CD14-positive monocyte (primary cell): ENCODE data around the gene KCNJ4. TPM values are rescaled to one million over a fixed set of nuclear protein-coding genes. Genes with fewer than 3 reads are reported as not detected.

Experiments
- DNase-seq, 3 donors: peaks; one replicate each; pipeline ENCODE4 v3.0.0-alpha.2; 2011 to 2022
- H2AFZ ChIP-seq: 2 replicates; pipeline ENCODE4 v1.6.0; 2012; ENCODE audit warnings: mild to moderate bottlenecking, low read depth, low read length, inconsistent platforms; ENCODE audit not compliant: insufficient read depth, poor library complexity, severe bottlenecking
- H3K27ac ChIP-seq, 2 donors: 1 replicate in 1 of 2; 2 replicates in 1 of 2; pipeline ENCODE4 v1.5.1; 2012 to 2013; ENCODE audit warnings: low read length in 2 of 2, control low read depth in 1 of 2, inconsistent platforms in 1 of 2, low read depth in 1 of 2, mild to moderate bottlenecking in 1 of 2
- H3K27me3 ChIP-seq, 2 donors: one replicate each; pipeline versions ENCODE4 v1.6.0 to v1.6.1; 2011 to 2013; ENCODE audit warnings: low read length in 2 of 2; ENCODE audit not compliant: control insufficient read depth in 2 of 2, insufficient read depth in 2 of 2
- H3K36me3 ChIP-seq, 2 donors: replicated peaks in 1 of 2; 1 replicate in 1 of 2; 2 replicates in 1 of 2; pipeline versions ENCODE4 v1.5.1 to v1.6.1; 2012 to 2013; ENCODE audit warnings: low read length in 2 of 2, control low read depth in 1 of 2, inconsistent platforms in 1 of 2, mild to moderate bottlenecking in 1 of 2; ENCODE audit not compliant: insufficient read depth in 2 of 2, control insufficient read depth in 1 of 2
- H3K4me1 ChIP-seq, 2 donors: 1 replicate in 1 of 2; 2 replicates in 1 of 2; pipeline versions ENCODE4 v1.5.1 to v1.6.1; 2012 to 2013; ENCODE audit warnings: low read length in 2 of 2, control low read depth in 1 of 2, inconsistent platforms in 1 of 2, mild to moderate bottlenecking in 1 of 2, moderate library complexity in 1 of 2; ENCODE audit not compliant: insufficient read depth in 2 of 2, control insufficient read depth in 1 of 2
- H3K4me2 ChIP-seq: replicated peaks from 2 replicates; pipeline ENCODE3; 2012; ENCODE audit warnings: low read length, moderate library complexity, mild to moderate bottlenecking; ENCODE audit not compliant: poor library complexity, severe bottlenecking; ENCODE audit errors: extremely low read depth
- H3K4me3 ChIP-seq, 3 experiments: fragments of 200-600 bp in 1 of 3; sonication (generic) in 1 of 3; replicated peaks in 1 of 3; 1 replicate in 2 of 3; 2 replicates in 1 of 3; pipeline ENCODE4 v1.5.1; 2011 to 2013; ENCODE audit warnings: low read length in 3 of 3, mild to moderate bottlenecking in 3 of 3, control low read depth in 2 of 3, low read depth in 2 of 3, inconsistent platforms in 1 of 3, moderate library complexity in 1 of 3
- H3K79me2 ChIP-seq: 2 replicates; pipeline ENCODE4 v1.6.0; 2012; ENCODE audit warnings: mild to moderate bottlenecking, control low read depth, inconsistent platforms, low read length, moderate library complexity; ENCODE audit not compliant: insufficient read depth
- H3K9ac ChIP-seq: 2 replicates; pipeline ENCODE4 v1.6.0; 2017; ENCODE audit warnings: low read length, mild to moderate bottlenecking; ENCODE audit not compliant: insufficient read depth, poor library complexity, severe bottlenecking
- H3K9me3 ChIP-seq, 2 donors: replicated peaks in 1 of 2; 1 replicate in 1 of 2; 2 replicates in 1 of 2; pipeline versions ENCODE4 v1.5.1 to v1.6.1; 2012 to 2013; ENCODE audit warnings: low read length in 2 of 2, control low read depth in 1 of 2; ENCODE audit not compliant: control insufficient read depth in 1 of 2, insufficient read depth in 1 of 2
- H4K20me1 ChIP-seq: 2 replicates; pipeline ENCODE4 v1.6.0; 2012; ENCODE audit warnings: mild to moderate bottlenecking, low read length, control low read depth, moderate library complexity; ENCODE audit not compliant: insufficient read depth
- H3K27ac Mint-ChIP-seq, 7 donors: one replicate each; pipeline ENCODE4 v1.8.0; 2020; ENCODE audit warnings: mild to moderate bottlenecking in 7 of 7, mixed read lengths in 7 of 7, moderate library complexity in 6 of 7, inconsistent platforms in 2 of 7
- H3K27me3 Mint-ChIP-seq, 3 donors: one replicate each; pipeline ENCODE4 v1.8.0; 2021 to 2022; ENCODE audit warnings: low read depth in 3 of 3, mild to moderate bottlenecking in 3 of 3, mixed read lengths in 3 of 3, moderate library complexity in 3 of 3, inconsistent platforms in 1 of 3
- H3K36me3 Mint-ChIP-seq, 2 donors: one replicate each; pipeline ENCODE4 v1.8.0; 2020; ENCODE audit warnings: mixed read lengths in 2 of 2, inconsistent platforms in 1 of 2, mild to moderate bottlenecking in 1 of 2
- H3K4me1 Mint-ChIP-seq: one replicate; pipeline ENCODE4 v1.8.0; 2020; ENCODE audit warnings: mild to moderate bottlenecking, mixed read lengths
- H3K4me3 Mint-ChIP-seq, 2 donors: one replicate each; pipeline ENCODE4 v1.8.0; 2020; ENCODE audit warnings: mild to moderate bottlenecking in 2 of 2, mixed read lengths in 2 of 2, moderate library complexity in 1 of 2
- H3K9me3 Mint-ChIP-seq, 7 donors: one replicate each; pipeline ENCODE4 v1.8.0; 2020 to 2022; ENCODE audit warnings: mixed read lengths in 7 of 7, mild to moderate bottlenecking in 6 of 7, moderate library complexity in 6 of 7, inconsistent platforms in 2 of 7
- whole genome bisulfite sequencing: methylation state at CpG from one replicate; pipeline ENCODE4 v1.1.5; 2013; ENCODE audit warnings: missing lambda C conversion rate; ENCODE audit not compliant: insufficient coverage; 5-methylcytosine and 5-hydroxymethylcytosine counted together
- intact Hi-C, 2 donors: fragments of 100-400 bp; cut with micrococcal nuclease; formaldehyde crosslinking; loops; one replicate each; pipeline versions ENCODE4 v1.15.0 to v1.15.1; 2023
- polyA plus RNA-seq, 3 donors: library from polyadenylated mRNA; depleted of rRNA in 1 of 3; unstranded in 2 of 3; stranded (reverse) in 1 of 3; fragments of 300-500 nt in 2 of 3; fragments of >200 nt in 1 of 3; fragmentation: Illumina TruSeq in 2 of 3; gene quantifications; 1 replicate in 2 of 3; 2 replicates in 1 of 3; pipeline ENCODE4 v1.2.3, GENCODE V29; 2012 to 2021
- TF ChIP-seq, protein P1 (sequence below): fragments of 200-600 bp; IDR thresholded peaks from one replicate; pipeline ENCODE4 v1.8.0; 2022; ENCODE audit warnings: antibody characterized with exemption, mild to moderate bottlenecking

KCNJ4 gene
- polyA plus RNA-seq, 3 donors, result not detected

DNA sequence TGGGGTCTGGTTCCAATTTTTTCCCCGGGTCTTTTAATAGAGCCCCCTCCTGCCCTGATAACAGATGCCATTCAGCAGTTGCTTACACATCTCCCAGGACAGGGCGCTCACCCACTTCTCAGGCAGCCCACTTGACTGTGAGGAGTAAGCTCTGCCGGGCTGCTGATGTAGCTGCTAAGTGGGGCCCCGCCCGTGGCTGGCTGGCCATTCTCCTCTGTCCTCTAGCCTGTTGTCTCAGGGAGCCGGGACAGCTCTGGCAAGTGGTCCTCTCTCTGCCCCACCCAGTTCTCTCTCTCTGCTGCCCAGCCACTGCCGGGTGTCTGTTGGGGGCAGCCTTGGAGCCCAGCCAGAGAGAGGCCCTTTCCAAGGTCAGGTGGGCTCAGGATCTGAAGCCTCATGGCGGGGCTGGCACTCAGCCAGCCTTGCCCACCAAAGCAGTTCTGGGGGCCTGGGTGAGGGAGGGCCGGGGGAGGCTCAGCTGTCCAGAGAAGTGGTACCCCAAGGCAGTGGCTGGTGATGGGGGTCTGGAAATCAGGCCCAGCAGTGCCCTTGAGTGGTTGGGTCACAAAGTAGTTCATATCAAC, 8.9 kb downstream of the KCNJ4 start:
- Mint-ChIP-seq H3K36me3 (no peaks in the 10 kb centered on the region), H3K4me3 (no peak overlapping the region), H3K4me1 (no peaks in the 10 kb centered on the region), H3K27ac (no peak overlapping the region), H3K27me3 (peaks cover 24 to 55% (median 48%) of the 10 kb centered on the region in 3 donors), H3K9me3 (no peaks in the 10 kb centered on the region)
- Histone ChIP-seq H3K79me2 (no peaks in the 10 kb centered on the region), H4K20me1 (no peaks in the 10 kb centered on the region), H3K27me3 (peaks cover 0 to 23% of the 10 kb centered on the region in 2 donors), H3K36me3 (no peaks in the 10 kb centered on the region), H3K9me3 (no peaks in the 10 kb centered on the region), H3K27ac (no peak overlapping the region), H2AFZ (no peak overlapping the region), H3K4me3 (no peak overlapping the region), H3K4me2 (no peak overlapping the region), H3K9ac (no peak overlapping the region), H3K4me1 (no peaks in the 10 kb centered on the region)
- no peak for DNase-seq
- TF ChIP-seq, protein P1, sequence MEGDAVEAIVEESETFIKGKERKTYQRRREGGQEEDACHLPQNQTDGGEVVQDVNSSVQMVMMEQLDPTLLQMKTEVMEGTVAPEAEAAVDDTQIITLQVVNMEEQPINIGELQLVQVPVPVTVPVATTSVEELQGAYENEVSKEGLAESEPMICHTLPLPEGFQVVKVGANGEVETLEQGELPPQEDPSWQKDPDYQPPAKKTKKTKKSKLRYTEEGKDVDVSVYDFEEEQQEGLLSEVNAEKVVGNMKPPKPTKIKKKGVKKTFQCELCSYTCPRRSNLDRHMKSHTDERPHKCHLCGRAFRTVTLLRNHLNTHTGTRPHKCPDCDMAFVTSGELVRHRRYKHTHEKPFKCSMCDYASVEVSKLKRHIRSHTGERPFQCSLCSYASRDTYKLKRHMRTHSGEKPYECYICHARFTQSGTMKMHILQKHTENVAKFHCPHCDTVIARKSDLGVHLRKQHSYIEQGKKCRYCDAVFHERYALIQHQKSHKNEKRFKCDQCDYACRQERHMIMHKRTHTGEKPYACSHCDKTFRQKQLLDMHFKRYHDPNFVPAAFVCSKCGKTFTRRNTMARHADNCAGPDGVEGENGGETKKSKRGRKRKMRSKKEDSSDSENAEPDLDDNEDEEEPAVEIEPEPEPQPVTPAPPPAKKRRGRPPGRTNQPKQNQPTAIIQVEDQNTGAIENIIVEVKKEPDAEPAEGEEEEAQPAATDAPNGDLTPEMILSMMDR, result no peak
- WGBS, result 95% methylated on average over 4 of the region's 9 CpGs
- intact Hi-C loops, result no loop called here

GRCh38 chr22:38444783-38445182, 10.2 kb downstream of the KCNJ4 start:
- intact Hi-C loops, result no loop called here
- no peak overlapping the region for H3K27ac Mint-ChIP-seq
- Histone ChIP-seq H3K4me1 (no peaks in the 10 kb centered on the region), H3K9me3 (no peaks in the 10 kb centered on the region), H3K27ac (no peak overlapping the region), H2AFZ (no peak overlapping the region), H3K36me3 (no peaks in the 10 kb centered on the region), H3K4me2 (no peak overlapping the region), H4K20me1 (no peaks in the 10 kb centered on the region), H3K79me2 (no peaks in the 10 kb centered on the region), H3K27me3 (peaks cover 0 to 12% of the 10 kb centered on the region in 2 donors), H3K9ac (no peak overlapping the region), H3K4me3 (no peak overlapping the region)
- no peaks in the 10 kb centered on the region for H3K4me1 Mint-ChIP-seq
- H3K4me3 Mint-ChIP-seq, result peak overlapping the region in 1 of 2 donors; percentile 17
- H3K27me3 Mint-ChIP-seq, result peaks cover 19 to 52% (median 41%) of the 10 kb centered on the region in 3 donors
- no peak for DNase-seq
- no peaks in the 10 kb centered on the region for H3K9me3 Mint-ChIP-seq
- TF ChIP-seq, protein P1, result no peak
- 94% methylated on average over 9 of the region's 10 CpGs for WGBS
- no peaks in the 10 kb centered on the region for H3K36me3 Mint-ChIP-seq
